ENCODE data around the gene GCC2. TPM values are rescaled to one million over a fixed set of nuclear protein-coding genes. Genes with fewer than 3 reads are reported as not detected.

GCC2 gene
- total and polyA plus RNA-seq, 2 of the 13 experiments (the other 11 are each of a cell fraction or from before 2014, with no cell fraction given), result 17.6 to 22.5 TPM

DNA sequence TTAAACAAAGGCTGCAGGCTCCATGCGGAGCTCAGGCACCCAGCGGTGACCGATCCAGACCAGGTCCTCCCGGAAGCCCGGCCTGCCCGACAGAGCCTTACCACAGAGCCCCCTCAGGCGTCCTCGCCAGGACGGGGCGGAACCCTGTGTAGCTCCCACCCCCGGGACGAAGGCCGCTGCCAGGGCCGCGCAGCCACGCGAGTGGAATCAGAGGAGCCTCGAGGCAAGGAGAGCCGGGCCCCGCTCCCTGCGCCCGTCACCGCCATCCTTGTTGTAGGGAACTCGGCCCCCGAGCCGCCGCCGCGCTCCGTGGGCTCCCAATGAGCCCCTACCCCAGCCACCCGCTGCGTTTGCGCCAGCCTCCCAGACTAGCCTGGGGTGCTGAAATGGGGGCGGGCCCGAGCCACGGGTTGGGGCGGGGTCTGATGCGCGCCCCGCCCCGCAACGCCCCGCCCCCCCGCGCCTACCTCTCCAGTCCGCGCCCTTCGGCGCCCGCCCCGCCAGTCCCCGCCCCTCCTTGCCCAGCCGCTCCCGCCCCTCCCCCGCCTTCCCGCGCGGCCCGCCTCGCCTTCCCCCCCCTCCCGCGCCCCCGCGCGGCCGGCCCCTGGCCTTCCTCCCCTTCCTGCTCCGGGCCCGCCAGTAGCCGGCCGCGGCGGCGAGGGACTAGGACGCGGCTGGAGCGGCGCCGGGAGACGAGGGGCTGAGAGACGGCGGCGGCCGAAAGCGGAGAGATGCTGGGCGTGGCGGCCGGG is 85.0 kb downstream of the GCC2 start, which contains the start of gene LIMS1 (continued):
- peak; percentile 8 for TF ChIP-seq ZNF121 (CRISPR knock-in tag; IDR thresholded peaks at IDR 0.05)
- TF ChIP-seq SP140L (CRISPR knock-in tag; IDR thresholded peaks at IDR 0.05; ENCODE audit: borderline replicate concordance), result peak; percentile 84; the same call in 1 of the 2 replicates
- TF ChIP-seq, protein P1, sequence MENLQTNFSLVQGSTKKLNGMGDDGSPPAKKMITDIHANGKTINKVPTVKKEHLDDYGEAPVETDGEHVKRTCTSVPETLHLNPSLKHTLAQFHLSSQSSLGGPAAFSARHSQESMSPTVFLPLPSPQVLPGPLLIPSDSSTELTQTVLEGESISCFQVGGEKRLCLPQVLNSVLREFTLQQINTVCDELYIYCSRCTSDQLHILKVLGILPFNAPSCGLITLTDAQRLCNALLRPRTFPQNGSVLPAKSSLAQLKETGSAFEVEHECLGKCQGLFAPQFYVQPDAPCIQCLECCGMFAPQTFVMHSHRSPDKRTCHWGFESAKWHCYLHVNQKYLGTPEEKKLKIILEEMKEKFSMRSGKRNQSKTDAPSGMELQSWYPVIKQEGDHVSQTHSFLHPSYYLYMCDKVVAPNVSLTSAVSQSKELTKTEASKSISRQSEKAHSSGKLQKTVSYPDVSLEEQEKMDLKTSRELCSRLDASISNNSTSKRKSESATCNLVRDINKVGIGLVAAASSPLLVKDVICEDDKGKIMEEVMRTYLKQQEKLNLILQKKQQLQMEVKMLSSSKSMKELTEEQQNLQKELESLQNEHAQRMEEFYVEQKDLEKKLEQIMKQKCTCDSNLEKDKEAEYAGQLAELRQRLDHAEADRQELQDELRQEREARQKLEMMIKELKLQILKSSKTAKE (CRISPR knock-in tag; IDR thresholded peaks at IDR 0.05; ENCODE audit: borderline replicate concordance), result peak; percentile 40; the same call in 1 of the 2 replicates
- TF ChIP-seq BRCA1 (CRISPR knock-in tag; IDR thresholded peaks at IDR 0.05), result peak; percentile 76; the same call in 1 of the 2 replicates
- TF ChIP-seq, protein P2, sequence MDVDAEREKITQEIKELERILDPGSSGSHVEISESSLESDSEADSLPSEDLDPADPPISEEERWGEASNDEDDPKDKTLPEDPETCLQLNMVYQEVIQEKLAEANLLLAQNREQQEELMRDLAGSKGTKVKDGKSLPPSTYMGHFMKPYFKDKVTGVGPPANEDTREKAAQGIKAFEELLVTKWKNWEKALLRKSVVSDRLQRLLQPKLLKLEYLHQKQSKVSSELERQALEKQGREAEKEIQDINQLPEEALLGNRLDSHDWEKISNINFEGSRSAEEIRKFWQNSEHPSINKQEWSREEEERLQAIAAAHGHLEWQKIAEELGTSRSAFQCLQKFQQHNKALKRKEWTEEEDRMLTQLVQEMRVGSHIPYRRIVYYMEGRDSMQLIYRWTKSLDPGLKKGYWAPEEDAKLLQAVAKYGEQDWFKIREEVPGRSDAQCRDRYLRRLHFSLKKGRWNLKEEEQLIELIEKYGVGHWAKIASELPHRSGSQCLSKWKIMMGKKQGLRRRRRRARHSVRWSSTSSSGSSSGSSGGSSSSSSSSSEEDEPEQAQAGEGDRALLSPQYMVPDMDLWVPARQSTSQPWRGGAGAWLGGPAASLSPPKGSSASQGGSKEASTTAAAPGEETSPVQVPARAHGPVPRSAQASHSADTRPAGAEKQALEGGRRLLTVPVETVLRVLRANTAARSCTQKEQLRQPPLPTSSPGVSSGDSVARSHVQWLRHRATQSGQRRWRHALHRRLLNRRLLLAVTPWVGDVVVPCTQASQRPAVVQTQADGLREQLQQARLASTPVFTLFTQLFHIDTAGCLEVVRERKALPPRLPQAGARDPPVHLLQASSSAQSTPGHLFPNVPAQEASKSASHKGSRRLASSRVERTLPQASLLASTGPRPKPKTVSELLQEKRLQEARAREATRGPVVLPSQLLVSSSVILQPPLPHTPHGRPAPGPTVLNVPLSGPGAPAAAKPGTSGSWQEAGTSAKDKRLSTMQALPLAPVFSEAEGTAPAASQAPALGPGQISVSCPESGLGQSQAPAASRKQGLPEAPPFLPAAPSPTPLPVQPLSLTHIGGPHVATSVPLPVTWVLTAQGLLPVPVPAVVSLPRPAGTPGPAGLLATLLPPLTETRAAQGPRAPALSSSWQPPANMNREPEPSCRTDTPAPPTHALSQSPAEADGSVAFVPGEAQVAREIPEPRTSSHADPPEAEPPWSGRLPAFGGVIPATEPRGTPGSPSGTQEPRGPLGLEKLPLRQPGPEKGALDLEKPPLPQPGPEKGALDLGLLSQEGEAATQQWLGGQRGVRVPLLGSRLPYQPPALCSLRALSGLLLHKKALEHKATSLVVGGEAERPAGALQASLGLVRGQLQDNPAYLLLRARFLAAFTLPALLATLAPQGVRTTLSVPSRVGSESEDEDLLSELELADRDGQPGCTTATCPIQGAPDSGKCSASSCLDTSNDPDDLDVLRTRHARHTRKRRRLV (CRISPR knock-in tag; IDR thresholded peaks at IDR 0.05), result peak; percentile 88; the same call in 1 of the 2 replicates
- no peak for TF ChIP-seq NFRKB (IDR thresholded peaks at IDR 0.05)
- TF ChIP-seq ZNF468 (CRISPR knock-in tag; IDR thresholded peaks at IDR 0.05), result peak; percentile 46; the same call in 1 of the 2 replicates
- peak; percentile 41 for TF ChIP-seq YY1 (IDR thresholded peaks at IDR 0.05; ENCODE audit: insufficient read depth, insufficient replicate concordance, low read depth, low read length)
- TF ChIP-seq ZNF737 (CRISPR knock-in tag; IDR thresholded peaks at IDR 0.05; ENCODE audit: borderline replicate concordance), result no peak
- peak; percentile 61; the same call in 1 of the 2 replicates for TF ChIP-seq SIN3A (IDR thresholded peaks at IDR 0.05; ENCODE audit: borderline replicate concordance, low read depth, low read length)
- TF ChIP-seq ZNF567 (CRISPR knock-in tag; IDR thresholded peaks at IDR 0.05; ENCODE audit: borderline replicate concordance), result peak; percentile 61; the same call in 1 of the 2 replicates
- TF ChIP-seq SRY (CRISPR knock-in tag; IDR thresholded peaks at IDR 0.05), result peak; percentile 97
- no peak for TF ChIP-seq ASH2L (IDR thresholded peaks at IDR 0.05; ENCODE audit: insufficient read length, low read depth, low read length)
- TF ChIP-seq, protein P3, sequence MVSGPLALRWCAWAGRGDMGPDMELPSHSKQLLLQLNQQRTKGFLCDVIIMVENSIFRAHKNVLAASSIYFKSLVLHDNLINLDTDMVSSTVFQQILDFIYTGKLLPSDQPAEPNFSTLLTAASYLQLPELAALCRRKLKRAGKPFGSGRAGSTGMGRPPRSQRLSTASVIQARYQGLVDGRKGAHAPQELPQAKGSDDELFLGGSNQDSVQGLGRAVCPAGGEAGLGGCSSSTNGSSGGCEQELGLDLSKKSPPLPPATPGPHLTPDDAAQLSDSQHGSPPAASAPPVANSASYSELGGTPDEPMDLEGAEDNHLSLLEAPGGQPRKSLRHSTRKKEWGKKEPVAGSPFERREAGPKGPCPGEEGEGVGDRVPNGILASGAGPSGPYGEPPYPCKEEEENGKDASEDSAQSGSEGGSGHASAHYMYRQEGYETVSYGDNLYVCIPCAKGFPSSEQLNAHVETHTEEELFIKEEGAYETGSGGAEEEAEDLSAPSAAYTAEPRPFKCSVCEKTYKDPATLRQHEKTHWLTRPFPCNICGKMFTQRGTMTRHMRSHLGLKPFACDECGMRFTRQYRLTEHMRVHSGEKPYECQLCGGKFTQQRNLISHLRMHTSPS (CRISPR knock-in tag; IDR thresholded peaks at IDR 0.05; ENCODE audit: low read depth), result peak; percentile 79; the same call in 1 of the 2 replicates
- TF ChIP-seq, protein P4, sequence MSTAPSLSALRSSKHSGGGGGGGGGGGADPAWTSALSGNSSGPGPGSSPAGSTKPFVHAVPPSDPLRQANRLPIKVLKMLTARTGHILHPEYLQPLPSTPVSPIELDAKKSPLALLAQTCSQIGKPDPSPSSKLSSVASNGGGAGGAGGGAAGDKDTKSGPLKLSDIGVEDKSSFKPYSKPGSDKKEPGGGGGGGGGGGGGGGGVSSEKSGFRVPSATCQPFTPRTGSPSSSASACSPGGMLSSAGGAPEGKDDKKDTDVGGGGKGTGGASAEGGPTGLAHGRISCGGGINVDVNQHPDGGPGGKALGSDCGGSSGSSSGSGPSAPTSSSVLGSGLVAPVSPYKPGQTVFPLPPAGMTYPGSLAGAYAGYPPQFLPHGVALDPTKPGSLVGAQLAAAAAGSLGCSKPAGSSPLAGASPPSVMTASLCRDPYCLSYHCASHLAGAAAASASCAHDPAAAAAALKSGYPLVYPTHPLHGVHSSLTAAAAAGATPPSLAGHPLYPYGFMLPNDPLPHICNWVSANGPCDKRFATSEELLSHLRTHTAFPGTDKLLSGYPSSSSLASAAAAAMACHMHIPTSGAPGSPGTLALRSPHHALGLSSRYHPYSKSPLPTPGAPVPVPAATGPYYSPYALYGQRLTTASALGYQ (CRISPR knock-in tag; IDR thresholded peaks at IDR 0.05), result peak; percentile 55
- peak; percentile 96 for TF ChIP-seq ATAD3A (CRISPR knock-in tag; IDR thresholded peaks at IDR 0.05)
- 0 out of 2 replicates have a peak, but pooled peaks have one; percentile 77 for TF ChIP-seq TOE1 (CRISPR knock-in tag; IDR thresholded peaks at IDR 0.05)
- no peak for TF ChIP-seq ZNF530 (CRISPR knock-in tag; IDR thresholded peaks at IDR 0.05; ENCODE audit: low read depth)
